Measurements from ENCODE around the gene GANAB.

DNA sequence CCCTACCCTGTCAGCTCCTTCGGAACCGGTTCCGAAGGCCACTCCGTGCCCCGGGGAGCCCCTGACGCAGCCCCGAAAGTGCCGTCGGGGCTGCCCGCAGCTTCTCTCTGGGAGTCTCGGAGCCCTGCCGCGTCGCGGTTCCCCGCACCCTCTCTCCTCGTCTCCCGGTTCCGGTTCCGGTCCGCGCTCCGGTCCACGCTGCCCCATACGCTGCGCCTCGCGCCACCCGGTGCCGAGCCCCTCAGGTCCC is 45.4 kb downstream of the GANAB start:
- TF ChIP-seq, protein P1, sequence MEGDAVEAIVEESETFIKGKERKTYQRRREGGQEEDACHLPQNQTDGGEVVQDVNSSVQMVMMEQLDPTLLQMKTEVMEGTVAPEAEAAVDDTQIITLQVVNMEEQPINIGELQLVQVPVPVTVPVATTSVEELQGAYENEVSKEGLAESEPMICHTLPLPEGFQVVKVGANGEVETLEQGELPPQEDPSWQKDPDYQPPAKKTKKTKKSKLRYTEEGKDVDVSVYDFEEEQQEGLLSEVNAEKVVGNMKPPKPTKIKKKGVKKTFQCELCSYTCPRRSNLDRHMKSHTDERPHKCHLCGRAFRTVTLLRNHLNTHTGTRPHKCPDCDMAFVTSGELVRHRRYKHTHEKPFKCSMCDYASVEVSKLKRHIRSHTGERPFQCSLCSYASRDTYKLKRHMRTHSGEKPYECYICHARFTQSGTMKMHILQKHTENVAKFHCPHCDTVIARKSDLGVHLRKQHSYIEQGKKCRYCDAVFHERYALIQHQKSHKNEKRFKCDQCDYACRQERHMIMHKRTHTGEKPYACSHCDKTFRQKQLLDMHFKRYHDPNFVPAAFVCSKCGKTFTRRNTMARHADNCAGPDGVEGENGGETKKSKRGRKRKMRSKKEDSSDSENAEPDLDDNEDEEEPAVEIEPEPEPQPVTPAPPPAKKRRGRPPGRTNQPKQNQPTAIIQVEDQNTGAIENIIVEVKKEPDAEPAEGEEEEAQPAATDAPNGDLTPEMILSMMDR (conservative IDR thresholded peaks at IDR 0.05; ENCODE audit: low read depth, low read length), result no peak
- TF ChIP-seq MXI1 (IDR thresholded peaks at IDR 0.05; ENCODE audit: borderline replicate concordance, low read depth, low read length) (peak; percentile 60; the same call in 1 of the 2 replicates), POLR2A (IDR thresholded peaks at IDR 0.05; ENCODE audit: low read depth, low read length) (no peak), RAD21 (IDR thresholded peaks at IDR 0.05; ENCODE audit: low read length) (no peak), FOS (IDR thresholded peaks at IDR 0.05; ENCODE audit: low read depth, low read length) (no peak), SMC3 (IDR thresholded peaks at IDR 0.05; ENCODE audit: low read depth, low read length) (no peak), RFX5 (IDR thresholded peaks at IDR 0.05; ENCODE audit: low read depth, low read length) (no peak), MAZ (IDR thresholded peaks at IDR 0.05; ENCODE audit: borderline replicate concordance, low read depth, low read length) (no peak), MAFK (IDR thresholded peaks at IDR 0.05; ENCODE audit: low read depth, low read length) (no peak), RCOR1 (IDR thresholded peaks at IDR 0.05; ENCODE audit: insufficient replicate concordance, low read length) (no peak), CEBPB (IDR thresholded peaks at IDR 0.05; ENCODE audit: low read depth, low read length) (no peak), NFE2L2 (IDR thresholded peaks at IDR 0.05; ENCODE audit: low read depth, low read length) (no peak)
- TF ChIP-seq, protein P2, sequence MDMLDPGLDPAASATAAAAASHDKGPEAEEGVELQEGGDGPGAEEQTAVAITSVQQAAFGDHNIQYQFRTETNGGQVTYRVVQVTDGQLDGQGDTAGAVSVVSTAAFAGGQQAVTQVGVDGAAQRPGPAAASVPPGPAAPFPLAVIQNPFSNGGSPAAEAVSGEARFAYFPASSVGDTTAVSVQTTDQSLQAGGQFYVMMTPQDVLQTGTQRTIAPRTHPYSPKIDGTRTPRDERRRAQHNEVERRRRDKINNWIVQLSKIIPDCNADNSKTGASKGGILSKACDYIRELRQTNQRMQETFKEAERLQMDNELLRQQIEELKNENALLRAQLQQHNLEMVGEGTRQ (IDR thresholded peaks at IDR 0.05; ENCODE audit: low read depth, low read length), result no peak
- TF ChIP-seq, protein P3, sequence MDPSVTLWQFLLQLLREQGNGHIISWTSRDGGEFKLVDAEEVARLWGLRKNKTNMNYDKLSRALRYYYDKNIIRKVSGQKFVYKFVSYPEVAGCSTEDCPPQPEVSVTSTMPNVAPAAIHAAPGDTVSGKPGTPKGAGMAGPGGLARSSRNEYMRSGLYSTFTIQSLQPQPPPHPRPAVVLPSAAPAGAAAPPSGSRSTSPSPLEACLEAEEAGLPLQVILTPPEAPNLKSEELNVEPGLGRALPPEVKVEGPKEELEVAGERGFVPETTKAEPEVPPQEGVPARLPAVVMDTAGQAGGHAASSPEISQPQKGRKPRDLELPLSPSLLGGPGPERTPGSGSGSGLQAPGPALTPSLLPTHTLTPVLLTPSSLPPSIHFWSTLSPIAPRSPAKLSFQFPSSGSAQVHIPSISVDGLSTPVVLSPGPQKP (IDR thresholded peaks at IDR 0.05; ENCODE audit: borderline replicate concordance, low read depth, low read length), result no peak
